MM.1S (cell line): ENCODE results near the gene TESK2.

Experiments used
- DNase-seq: peaks from one replicate; pipeline ENCODE4 v3.0.0-alpha.2; 2015
- H2AFZ ChIP-seq: fragments of 300-600 bp; sonication (generic); 2 replicates; pipeline ENCODE4 v1.6.0; 2016; ENCODE audit warnings: antibody characterized with exemption, low read length
- H3F3A ChIP-seq: fragments of 300-600 bp; sonication (generic); 2 replicates; pipeline ENCODE4 v1.6.1; 2016; ENCODE audit warnings: mild to moderate bottlenecking, antibody characterized with exemption, low read length, moderate library complexity, mixed read lengths; ENCODE audit not compliant: insufficient read depth
- H3K27ac ChIP-seq: fragments of 300-600 bp; sonication (generic); 2 replicates; pipeline ENCODE4 v1.5.1; 2016; ENCODE audit warnings: mild to moderate bottlenecking, low read length
- H3K27me3 ChIP-seq: fragments of 300-600 bp; sonication (generic); replicated peaks from 2 replicates; pipeline ENCODE4 v1.6.0; 2016; ENCODE audit warnings: low read length; ENCODE audit not compliant: insufficient read depth
- H3K36me3 ChIP-seq: fragments of 300-600 bp; sonication (generic); replicated peaks from 2 replicates; pipeline ENCODE4 v1.6.1; 2016; ENCODE audit warnings: mild to moderate bottlenecking, low read length, mixed read lengths; ENCODE audit not compliant: insufficient read depth
- H3K4me1 ChIP-seq: fragments of 300-600 bp; sonication (generic); 2 replicates; pipeline ENCODE4 v1.6.1; 2016; ENCODE audit warnings: low read length, mixed read lengths
- H3K4me2 ChIP-seq: fragments of 300-600 bp; sonication (generic); 2 replicates; pipeline ENCODE4 v1.6.0; 2016; ENCODE audit warnings: low read depth, low read length
- H3K4me3 ChIP-seq: fragments of 300-600 bp; sonication (generic); 2 replicates; pipeline ENCODE4 v1.5.1; 2016; ENCODE audit warnings: low read length, mixed read lengths
- H3K79me2 ChIP-seq: fragments of 300-600 bp; sonication (generic); 2 replicates; pipeline ENCODE4 v1.6.1; 2016; ENCODE audit warnings: mixed run types, low read length, mixed read lengths
- H3K9ac ChIP-seq: fragments of 300-600 bp; sonication (generic); 2 replicates; pipeline ENCODE4 v1.6.1; 2016; ENCODE audit warnings: low read length, mixed read lengths
- H3K9me2 ChIP-seq: fragments of 300-600 bp; sonication (generic); replicated peaks from 2 replicates; pipeline ENCODE4 v1.6.1; 2016; ENCODE audit warnings: mild to moderate bottlenecking, low read length, mixed read lengths; ENCODE audit not compliant: insufficient read depth
- H3K9me3 ChIP-seq: fragments of 300-600 bp; sonication (generic); replicated peaks from 2 replicates; pipeline ENCODE4 v1.6.1; 2016; ENCODE audit warnings: mild to moderate bottlenecking, low read length, mixed read lengths; ENCODE audit not compliant: insufficient read depth
- H4K20me1 ChIP-seq: fragments of 300-600 bp; sonication (generic); 2 replicates; pipeline ENCODE4 v1.6.1; 2016; ENCODE audit warnings: mild to moderate bottlenecking, low read length, moderate library complexity, mixed read lengths; ENCODE audit not compliant: insufficient read depth
- EZH2 ChIP-seq: fragments of 300-600 bp; sonication (generic); optimal IDR thresholded peaks from 2 replicates; pipeline ENCODE3; 2017; ENCODE audit warnings: low read depth, mild to moderate bottlenecking, antibody characterized with exemption, low read length, mixed read lengths
- EZH2phosphoT487 ChIP-seq: fragments of 300-600 bp; sonication (generic); IDR thresholded peaks from 2 replicates; pipeline ENCODE4 v1.6.1; 2018; ENCODE audit warnings: antibody characterized with exemption, low read length
- TF ChIP-seq, protein P1 (sequence below): fragments of 300-600 bp; sonication (generic); IDR thresholded peaks from 2 replicates; pipeline ENCODE4 v1.5.1; 2016; ENCODE audit warnings: antibody characterized with exemption, low read length, mixed read lengths

TESK2 gene

DNA sequence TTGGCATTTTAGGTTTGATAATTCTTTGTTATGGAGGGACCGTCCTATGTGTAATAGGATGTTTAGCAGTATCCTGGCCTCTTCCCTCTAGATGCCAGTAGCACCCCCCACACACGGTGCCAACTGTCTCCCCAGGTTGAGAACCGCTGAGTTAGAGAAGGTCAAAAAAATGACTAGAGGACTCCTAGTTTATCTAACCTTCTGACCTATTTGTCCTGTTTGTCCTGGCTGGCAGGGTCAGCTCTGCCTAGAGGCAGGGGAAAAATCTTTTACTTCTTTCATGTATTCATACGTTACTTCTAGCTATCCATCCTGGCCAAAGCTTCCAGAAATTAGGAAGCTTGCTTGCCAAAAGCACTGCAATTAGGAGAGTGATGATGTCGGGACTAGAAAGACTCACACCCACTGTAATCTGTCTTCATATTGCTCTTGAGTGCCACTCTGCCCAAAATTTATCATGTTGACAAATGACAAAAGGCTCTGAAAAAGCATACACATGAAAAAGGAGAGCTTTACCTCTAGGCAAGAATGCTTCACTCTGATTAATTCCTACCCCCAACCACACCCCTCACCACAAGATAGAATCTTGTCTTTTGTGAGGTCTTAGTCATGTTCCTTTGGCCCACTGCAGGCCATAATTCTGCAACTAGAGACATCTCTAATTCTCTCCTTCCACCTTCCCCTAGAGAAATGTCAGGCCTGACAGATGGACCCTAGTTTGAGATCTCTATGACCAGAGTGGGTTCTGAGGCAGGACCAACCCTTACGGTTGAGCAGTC, 45.2 kb upstream of the TESK2 start:
- H3K9ac ChIP-seq, result no peak overlapping the region
- no peak overlapping the region for H3K27ac ChIP-seq
- no peaks in the 10 kb centered on the region for H3K36me3 ChIP-seq
- no peak overlapping the region for H2AFZ ChIP-seq
- H3K4me1 ChIP-seq, result no peaks in the 10 kb centered on the region
- no peaks in the 10 kb centered on the region for H3K9me3 ChIP-seq
- TF ChIP-seq EZH2 (no peak), EZH2phosphoT487 (no peak)
- TF ChIP-seq, protein P1, sequence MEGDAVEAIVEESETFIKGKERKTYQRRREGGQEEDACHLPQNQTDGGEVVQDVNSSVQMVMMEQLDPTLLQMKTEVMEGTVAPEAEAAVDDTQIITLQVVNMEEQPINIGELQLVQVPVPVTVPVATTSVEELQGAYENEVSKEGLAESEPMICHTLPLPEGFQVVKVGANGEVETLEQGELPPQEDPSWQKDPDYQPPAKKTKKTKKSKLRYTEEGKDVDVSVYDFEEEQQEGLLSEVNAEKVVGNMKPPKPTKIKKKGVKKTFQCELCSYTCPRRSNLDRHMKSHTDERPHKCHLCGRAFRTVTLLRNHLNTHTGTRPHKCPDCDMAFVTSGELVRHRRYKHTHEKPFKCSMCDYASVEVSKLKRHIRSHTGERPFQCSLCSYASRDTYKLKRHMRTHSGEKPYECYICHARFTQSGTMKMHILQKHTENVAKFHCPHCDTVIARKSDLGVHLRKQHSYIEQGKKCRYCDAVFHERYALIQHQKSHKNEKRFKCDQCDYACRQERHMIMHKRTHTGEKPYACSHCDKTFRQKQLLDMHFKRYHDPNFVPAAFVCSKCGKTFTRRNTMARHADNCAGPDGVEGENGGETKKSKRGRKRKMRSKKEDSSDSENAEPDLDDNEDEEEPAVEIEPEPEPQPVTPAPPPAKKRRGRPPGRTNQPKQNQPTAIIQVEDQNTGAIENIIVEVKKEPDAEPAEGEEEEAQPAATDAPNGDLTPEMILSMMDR, result no peak
- no peaks in the 10 kb centered on the region for H3F3A ChIP-seq
- no peak overlapping the region for H3K4me3 ChIP-seq
- no peaks in the 10 kb centered on the region for H4K20me1 ChIP-seq
- no peaks in the 10 kb centered on the region for H3K79me2 ChIP-seq
- no peaks in the 10 kb centered on the region for H3K9me2 ChIP-seq
- no peak for DNase-seq
- no peak overlapping the region for H3K4me2 ChIP-seq
- H3K27me3 ChIP-seq, result no peaks in the 10 kb centered on the region

DNA sequence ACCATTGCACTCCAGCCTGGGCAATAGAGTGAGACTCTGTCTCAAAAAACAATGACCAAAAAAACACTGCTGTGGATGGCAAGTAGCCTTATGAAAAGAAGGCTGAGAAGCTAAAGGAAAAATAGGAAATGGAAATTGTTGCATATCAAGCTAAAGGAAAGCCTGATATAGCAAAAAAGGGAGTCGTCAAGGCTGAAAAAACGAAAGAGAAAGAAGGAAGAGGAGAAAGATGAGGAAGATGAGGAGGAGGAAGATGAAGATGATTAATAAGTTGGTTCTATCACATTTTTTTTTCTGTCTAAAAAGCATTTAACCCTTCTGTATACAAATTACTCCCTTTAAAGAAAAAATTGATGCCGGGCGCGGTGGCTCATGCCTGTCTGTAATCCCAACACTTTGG, 40.9 kb upstream of the TESK2 start:
- Histone ChIP-seq H4K20me1 (no peaks in the 10 kb centered on the region), H3K4me3 (no peak overlapping the region), H3K4me1 (no peaks in the 10 kb centered on the region), H3K9me2 (no peaks in the 10 kb centered on the region), H3K9ac (no peak overlapping the region), H3K9me3 (no peaks in the 10 kb centered on the region), H3F3A (no peaks in the 10 kb centered on the region), H3K4me2 (no peak overlapping the region), H3K36me3 (no peaks in the 10 kb centered on the region), H2AFZ (no peak overlapping the region), H3K27me3 (no peaks in the 10 kb centered on the region), H3K27ac (no peak overlapping the region), H3K79me2 (no peaks in the 10 kb centered on the region)
- no peak for DNase-seq
- TF ChIP-seq, protein P1, result no peak
- TF ChIP-seq EZH2 (no peak), EZH2phosphoT487 (no peak)

DNA sequence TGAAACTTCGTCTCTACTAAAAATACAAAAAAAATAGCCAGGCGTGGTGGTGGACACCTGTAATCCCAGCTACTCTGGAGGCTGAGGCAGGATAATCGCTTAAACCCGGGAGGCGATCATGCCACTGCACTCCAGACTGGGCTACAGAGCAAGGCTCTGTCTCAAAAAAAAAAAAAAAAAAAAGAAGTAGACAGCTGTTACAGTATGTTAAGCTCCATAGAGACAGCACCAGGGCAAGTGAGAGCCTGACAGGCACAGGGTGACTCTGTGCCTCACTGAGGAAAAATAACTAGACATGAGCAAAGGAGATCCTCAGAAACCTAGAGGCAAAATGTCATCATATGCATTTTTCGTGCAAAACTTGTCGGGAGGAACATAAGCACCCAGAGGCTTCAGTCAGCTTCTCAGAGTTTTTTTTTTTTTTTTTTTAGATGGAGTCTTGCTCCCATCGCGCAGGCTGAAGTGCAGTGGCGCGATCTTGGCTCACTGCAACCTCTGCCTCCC, 39.7 kb upstream of the TESK2 start:
- Histone ChIP-seq H3K27ac (no peak overlapping the region), H3K4me3 (no peak overlapping the region), H3K4me2 (no peak overlapping the region), H3K27me3 (no peaks in the 10 kb centered on the region), H3K4me1 (no peaks in the 10 kb centered on the region), H3K79me2 (no peaks in the 10 kb centered on the region), H2AFZ (no peak overlapping the region), H4K20me1 (no peaks in the 10 kb centered on the region), H3K36me3 (no peaks in the 10 kb centered on the region), H3K9me3 (no peaks in the 10 kb centered on the region), H3K9me2 (no peaks in the 10 kb centered on the region), H3K9ac (no peak overlapping the region), H3F3A (no peaks in the 10 kb centered on the region)
- TF ChIP-seq EZH2 (no peak), EZH2phosphoT487 (no peak)
- TF ChIP-seq, protein P1, result no peak
- DNase-seq, result no peak
